ENCODE data around the gene MKLN1. TPM values are rescaled to one million over a fixed set of nuclear protein-coding genes. Genes with fewer than 3 reads are reported as not detected.

MKLN1 gene
- total RNA-seq, 1 experiment from 2014 or later: 90.2 TPM

DNA sequence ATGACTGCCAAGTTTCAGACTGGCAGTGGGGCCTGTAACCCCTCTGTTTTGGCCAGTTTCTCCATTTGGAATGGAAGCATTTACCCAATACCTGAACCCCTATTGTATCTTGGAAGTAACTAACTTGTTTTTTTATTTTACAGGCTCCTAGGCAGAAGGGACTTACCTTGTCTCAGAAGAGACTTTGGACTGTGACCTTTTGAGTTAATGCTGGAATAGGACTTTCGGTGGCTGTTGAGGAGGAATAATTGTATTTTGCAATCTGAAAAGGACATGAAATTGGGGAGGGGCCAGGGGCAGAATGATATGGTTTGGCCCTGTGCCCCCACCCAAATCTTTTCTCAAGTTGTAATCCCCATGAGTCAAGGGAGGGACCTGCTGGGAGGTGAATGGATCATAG, 20.0 kb upstream of the MKLN1 start:
- H3K4me1 ChIP-seq (ENCODE audit: insufficient read depth, low read length, poor library complexity, severe bottlenecking): no peaks in the 10 kb centered on the region
- TF ChIP-seq, protein P1, sequence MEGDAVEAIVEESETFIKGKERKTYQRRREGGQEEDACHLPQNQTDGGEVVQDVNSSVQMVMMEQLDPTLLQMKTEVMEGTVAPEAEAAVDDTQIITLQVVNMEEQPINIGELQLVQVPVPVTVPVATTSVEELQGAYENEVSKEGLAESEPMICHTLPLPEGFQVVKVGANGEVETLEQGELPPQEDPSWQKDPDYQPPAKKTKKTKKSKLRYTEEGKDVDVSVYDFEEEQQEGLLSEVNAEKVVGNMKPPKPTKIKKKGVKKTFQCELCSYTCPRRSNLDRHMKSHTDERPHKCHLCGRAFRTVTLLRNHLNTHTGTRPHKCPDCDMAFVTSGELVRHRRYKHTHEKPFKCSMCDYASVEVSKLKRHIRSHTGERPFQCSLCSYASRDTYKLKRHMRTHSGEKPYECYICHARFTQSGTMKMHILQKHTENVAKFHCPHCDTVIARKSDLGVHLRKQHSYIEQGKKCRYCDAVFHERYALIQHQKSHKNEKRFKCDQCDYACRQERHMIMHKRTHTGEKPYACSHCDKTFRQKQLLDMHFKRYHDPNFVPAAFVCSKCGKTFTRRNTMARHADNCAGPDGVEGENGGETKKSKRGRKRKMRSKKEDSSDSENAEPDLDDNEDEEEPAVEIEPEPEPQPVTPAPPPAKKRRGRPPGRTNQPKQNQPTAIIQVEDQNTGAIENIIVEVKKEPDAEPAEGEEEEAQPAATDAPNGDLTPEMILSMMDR (conservative IDR thresholded peaks at IDR 0.05; ENCODE audit: low read depth, low read length): no peak
- TF ChIP-seq EZH2 (IDR thresholded peaks at IDR 0.05; ENCODE audit: borderline replicate concordance, low read depth, low read length, poor library complexity, severe bottlenecking): no peak
- ChIA-PET POLR2A (ENCODE audit: low non-redundant PET) (no interaction called here), CTCF (no interaction called here)
- no peak overlapping the region for H3K27ac ChIP-seq (ENCODE audit: low read depth, low read length, poor library complexity, severe bottlenecking)
- H3K36me3 ChIP-seq (ENCODE audit: insufficient read depth, low read length, poor library complexity, severe bottlenecking): no peaks in the 10 kb centered on the region
- no TSS peak for BruUV-seq (replicated peaks)
- H3K9me3 ChIP-seq (ENCODE audit: low read depth, low read length, poor library complexity, severe bottlenecking): peaks cover 20% of the 10 kb centered on the region
- intact Hi-C loops (cut with micrococcal nuclease; ENCODE audit: unreplicated experiment): no loop called here
- no peak for DNase-seq (ENCODE audit: low spot score)
- H3K27me3 ChIP-seq (replicated peaks; ENCODE audit: insufficient read depth, low read depth, low read length, poor library complexity): no peaks in the 10 kb centered on the region
- H3K4me3 ChIP-seq (ENCODE audit: low read depth, low read length, poor library complexity, severe bottlenecking): no peak overlapping the region

- no TSS peak for BruUV-seq (replicated peaks)
Measured at GRCh38 chr7:131312838-131313237, 14.8 kb upstream of the MKLN1 start.

DNA sequence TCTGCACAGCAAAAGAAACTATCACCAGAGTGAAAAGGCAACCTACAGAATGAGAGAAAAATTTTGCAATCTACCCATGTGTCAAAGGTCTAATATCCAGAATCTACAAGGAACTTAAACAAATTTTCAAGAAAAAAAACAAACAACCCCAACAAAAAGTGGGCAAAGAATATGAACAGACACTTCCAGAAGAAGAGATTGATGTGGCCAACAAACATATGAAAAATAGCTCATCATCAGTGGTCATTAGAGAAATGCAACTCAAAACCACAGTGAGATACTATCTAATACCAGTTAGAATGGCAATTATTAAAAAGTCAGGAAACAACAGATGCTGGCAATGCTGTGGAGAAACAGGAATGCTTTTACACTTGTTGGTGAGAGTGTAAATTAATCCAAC, 7.1 kb upstream of the MKLN1 start:
- intact Hi-C loops (cut with micrococcal nuclease; ENCODE audit: unreplicated experiment): no loop called here
- Histone ChIP-seq H3K4me1 (ENCODE audit: insufficient read depth, low read length, poor library complexity, severe bottlenecking) (no peaks in the 10 kb centered on the region), H3K4me3 (ENCODE audit: low read depth, low read length, poor library complexity, severe bottlenecking) (no peak overlapping the region), H3K36me3 (ENCODE audit: insufficient read depth, low read length, poor library complexity, severe bottlenecking) (no peaks in the 10 kb centered on the region), H3K27ac (ENCODE audit: low read depth, low read length, poor library complexity, severe bottlenecking) (no peak overlapping the region), H3K27me3 (replicated peaks; ENCODE audit: insufficient read depth, low read depth, low read length, poor library complexity) (no peaks in the 10 kb centered on the region), H3K9me3 (ENCODE audit: low read depth, low read length, poor library complexity, severe bottlenecking) (no peaks in the 10 kb centered on the region)
- no peak for TF ChIP-seq EZH2 (IDR thresholded peaks at IDR 0.05; ENCODE audit: borderline replicate concordance, low read depth, low read length, poor library complexity, severe bottlenecking)
- TF ChIP-seq, protein P1 (conservative IDR thresholded peaks at IDR 0.05; ENCODE audit: low read depth, low read length): no peak
- DNase-seq (ENCODE audit: low spot score): no peak
- ChIA-PET CTCF (no interaction called here), POLR2A (ENCODE audit: low non-redundant PET) (no interaction called here)
- BruUV-seq (replicated peaks): no TSS peak

More at GRCh38 chr7:131312838-131313237, 14.8 kb upstream of the MKLN1 start:
- DNase-seq (ENCODE audit: low spot score): no peak
- intact Hi-C loops (cut with micrococcal nuclease; ENCODE audit: unreplicated experiment): no loop called here
- H3K9me3 ChIP-seq (ENCODE audit: low read depth, low read length, poor library complexity, severe bottlenecking): peaks cover 22% of the 10 kb centered on the region
- H3K4me3 ChIP-seq (ENCODE audit: low read depth, low read length, poor library complexity, severe bottlenecking): no peak overlapping the region
- ChIA-PET CTCF (no interaction called here), POLR2A (ENCODE audit: low non-redundant PET) (no interaction called here)
- H3K27ac ChIP-seq (ENCODE audit: low read depth, low read length, poor library complexity, severe bottlenecking): no peak overlapping the region
- no peaks in the 10 kb centered on the region for H3K4me1 ChIP-seq (ENCODE audit: insufficient read depth, low read length, poor library complexity, severe bottlenecking)
- no peaks in the 10 kb centered on the region for H3K36me3 ChIP-seq (ENCODE audit: insufficient read depth, low read length, poor library complexity, severe bottlenecking)
- no peaks in the 10 kb centered on the region for H3K27me3 ChIP-seq (replicated peaks; ENCODE audit: insufficient read depth, low read depth, low read length, poor library complexity)
- TF ChIP-seq EZH2 (IDR thresholded peaks at IDR 0.05; ENCODE audit: borderline replicate concordance, low read depth, low read length, poor library complexity, severe bottlenecking): no peak
- TF ChIP-seq, protein P1 (conservative IDR thresholded peaks at IDR 0.05; ENCODE audit: low read depth, low read length): no peak
